ENCODE results near the gene CD209.

Gene CD209

DNA sequence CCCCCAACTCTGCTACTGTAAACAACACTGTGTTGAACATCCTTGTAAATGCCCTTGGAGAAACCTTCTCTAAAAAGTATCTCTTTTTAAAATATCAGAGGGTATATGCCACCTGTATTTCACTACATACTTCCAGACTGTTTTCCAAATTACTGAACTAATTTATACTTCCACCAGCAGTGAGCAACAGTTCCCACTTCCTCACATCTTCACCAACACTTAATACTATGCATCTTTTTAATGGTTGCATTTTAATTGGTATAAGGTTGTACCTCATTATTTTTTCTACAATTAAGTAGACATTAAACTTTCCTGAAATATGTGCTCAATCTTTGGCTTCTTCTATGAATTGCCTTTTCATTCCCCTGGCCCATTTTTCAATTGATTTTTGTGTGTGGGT is 37.5 kb upstream of the CD209 start:
- DNase-seq: no peak

DNA sequence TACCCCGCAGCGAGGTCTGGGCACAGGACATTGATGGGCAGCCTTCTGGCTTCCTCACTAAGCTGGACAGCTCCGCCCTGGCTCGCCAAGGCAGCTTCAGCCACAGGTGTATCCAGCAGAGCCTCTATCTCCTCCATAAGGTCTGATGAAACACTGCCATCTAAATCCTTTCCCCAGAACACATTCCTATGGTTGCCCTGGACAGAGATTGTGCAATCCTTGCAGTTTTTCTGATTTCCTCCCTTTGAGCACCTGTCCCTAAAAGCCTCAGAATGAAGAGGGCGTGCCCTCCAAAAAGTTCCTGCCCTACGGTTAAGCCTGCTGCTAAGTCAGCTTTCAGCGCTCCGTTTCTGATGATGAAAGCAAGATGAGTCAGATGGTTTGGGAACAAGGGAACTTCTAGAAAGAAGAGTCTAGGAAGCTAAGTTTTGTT is 36.7 kb upstream of the CD209 start:
- H3K27me3 ChIP-seq (replicated peaks): peaks cover 17% of the 10 kb centered on the region
- peak; percentile 7 for DNase-seq
- no peak overlapping the region for H3K4me3 ChIP-seq (ENCODE audit: low read depth, low read length)
- no peak overlapping the region for H3K27ac ChIP-seq
- TF ChIP-seq, protein P1, sequence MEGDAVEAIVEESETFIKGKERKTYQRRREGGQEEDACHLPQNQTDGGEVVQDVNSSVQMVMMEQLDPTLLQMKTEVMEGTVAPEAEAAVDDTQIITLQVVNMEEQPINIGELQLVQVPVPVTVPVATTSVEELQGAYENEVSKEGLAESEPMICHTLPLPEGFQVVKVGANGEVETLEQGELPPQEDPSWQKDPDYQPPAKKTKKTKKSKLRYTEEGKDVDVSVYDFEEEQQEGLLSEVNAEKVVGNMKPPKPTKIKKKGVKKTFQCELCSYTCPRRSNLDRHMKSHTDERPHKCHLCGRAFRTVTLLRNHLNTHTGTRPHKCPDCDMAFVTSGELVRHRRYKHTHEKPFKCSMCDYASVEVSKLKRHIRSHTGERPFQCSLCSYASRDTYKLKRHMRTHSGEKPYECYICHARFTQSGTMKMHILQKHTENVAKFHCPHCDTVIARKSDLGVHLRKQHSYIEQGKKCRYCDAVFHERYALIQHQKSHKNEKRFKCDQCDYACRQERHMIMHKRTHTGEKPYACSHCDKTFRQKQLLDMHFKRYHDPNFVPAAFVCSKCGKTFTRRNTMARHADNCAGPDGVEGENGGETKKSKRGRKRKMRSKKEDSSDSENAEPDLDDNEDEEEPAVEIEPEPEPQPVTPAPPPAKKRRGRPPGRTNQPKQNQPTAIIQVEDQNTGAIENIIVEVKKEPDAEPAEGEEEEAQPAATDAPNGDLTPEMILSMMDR (IDR thresholded peaks at IDR 0.05; ENCODE audit: low read depth, low read length, missing control alignments): no peak
- in situ Hi-C loops (cut with HindIII; ENCODE audit: low pct_ligation_motif_present, low sequenced_read_pairs): no loop called here
- no peaks in the 10 kb centered on the region for H3K36me3 ChIP-seq (replicated peaks)

More for the DNA sequence above, 37.5 kb upstream of the CD209 start:
- Histone ChIP-seq H3K27ac (no peak overlapping the region), H3K27me3 (replicated peaks) (peaks cover 24% of the 10 kb centered on the region), H3K4me3 (ENCODE audit: low read depth, low read length) (no peak overlapping the region), H3K36me3 (replicated peaks) (no peaks in the 10 kb centered on the region)
- TF ChIP-seq, protein P1 (IDR thresholded peaks at IDR 0.05; ENCODE audit: low read depth, low read length, missing control alignments): no peak
- in situ Hi-C loops (cut with HindIII; ENCODE audit: low pct_ligation_motif_present, low sequenced_read_pairs): no loop called here

DNA sequence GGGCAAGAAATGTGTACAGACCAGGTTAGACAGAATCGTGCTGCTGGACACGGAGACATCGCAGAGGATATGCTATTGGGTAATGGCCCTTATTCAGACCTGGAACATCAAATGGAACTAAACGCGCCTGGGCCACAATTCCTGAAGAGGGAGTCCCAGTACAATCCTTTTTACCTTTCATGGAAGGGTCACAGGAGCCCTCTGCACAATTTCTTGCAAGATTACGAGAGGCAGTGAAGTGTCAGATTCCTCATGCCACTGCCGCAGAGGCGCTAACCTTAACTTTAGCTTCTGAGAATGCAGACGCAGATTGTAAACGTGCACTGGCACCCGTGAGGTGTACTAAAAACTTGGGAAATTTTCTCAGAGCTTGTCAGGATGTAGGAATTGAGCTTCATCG is 33.8 kb upstream of the CD209 start:
- Histone ChIP-seq H3K27ac (no peak overlapping the region), H3K36me3 (replicated peaks) (no peaks in the 10 kb centered on the region), H3K4me3 (ENCODE audit: low read depth, low read length) (no peak overlapping the region), H3K27me3 (replicated peaks) (no peaks in the 10 kb centered on the region)
- TF ChIP-seq, protein P1 (IDR thresholded peaks at IDR 0.05; ENCODE audit: low read depth, low read length, missing control alignments): no peak
- in situ Hi-C loops (cut with HindIII; ENCODE audit: low pct_ligation_motif_present, low sequenced_read_pairs): no loop called here
- no peak for DNase-seq

DNA sequence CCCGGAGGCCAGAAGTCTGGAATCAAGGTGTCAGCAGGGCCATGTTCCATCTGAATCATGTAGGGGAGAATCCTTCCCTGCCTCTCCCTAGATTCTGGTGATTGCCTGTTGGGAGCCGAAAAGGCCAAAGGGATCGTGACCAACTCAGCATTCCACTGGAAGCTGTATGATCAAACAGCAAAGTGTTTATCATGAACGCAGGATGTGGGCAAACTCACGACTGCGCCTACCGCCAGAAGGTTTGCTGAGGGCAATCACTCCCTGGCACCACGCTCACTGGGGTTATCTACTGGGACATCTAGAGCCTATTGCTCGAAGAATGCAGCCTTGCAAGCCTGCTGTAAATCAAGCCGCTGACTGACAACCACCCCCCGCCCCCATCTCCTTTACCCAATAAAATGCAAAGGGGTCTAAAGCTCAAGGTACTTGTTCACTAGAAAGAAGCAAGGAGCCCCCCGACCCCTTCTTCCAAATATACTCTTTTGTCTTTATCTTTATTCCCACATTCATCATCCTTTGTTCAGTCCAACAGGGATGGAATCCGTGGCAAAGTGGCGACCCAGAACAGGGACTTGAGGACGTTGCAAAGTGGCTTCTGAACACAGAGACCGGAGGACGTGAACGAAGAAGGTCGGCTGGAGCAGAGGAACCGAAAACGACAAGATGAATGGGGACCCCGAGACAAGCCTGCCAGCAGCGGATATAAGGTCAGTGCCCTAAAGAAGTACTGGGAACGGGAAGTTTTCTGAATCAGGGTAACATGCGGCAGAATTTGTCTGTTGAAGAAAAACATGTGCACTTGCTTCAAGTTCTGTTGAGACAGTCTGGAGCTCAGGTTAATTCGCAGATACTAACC is 32.5 kb upstream of the CD209 start:
- no peak for DNase-seq
- TF ChIP-seq, protein P1 (IDR thresholded peaks at IDR 0.05; ENCODE audit: low read depth, low read length, missing control alignments): no peak
- H3K27ac ChIP-seq: no peak overlapping the region
- no peak overlapping the region for H3K4me3 ChIP-seq (ENCODE audit: low read depth, low read length)
- no peaks in the 10 kb centered on the region for H3K36me3 ChIP-seq (replicated peaks)
- in situ Hi-C loops (cut with HindIII; ENCODE audit: low pct_ligation_motif_present, low sequenced_read_pairs): no loop called here
- H3K27me3 ChIP-seq (replicated peaks): no peaks in the 10 kb centered on the region

DNA sequence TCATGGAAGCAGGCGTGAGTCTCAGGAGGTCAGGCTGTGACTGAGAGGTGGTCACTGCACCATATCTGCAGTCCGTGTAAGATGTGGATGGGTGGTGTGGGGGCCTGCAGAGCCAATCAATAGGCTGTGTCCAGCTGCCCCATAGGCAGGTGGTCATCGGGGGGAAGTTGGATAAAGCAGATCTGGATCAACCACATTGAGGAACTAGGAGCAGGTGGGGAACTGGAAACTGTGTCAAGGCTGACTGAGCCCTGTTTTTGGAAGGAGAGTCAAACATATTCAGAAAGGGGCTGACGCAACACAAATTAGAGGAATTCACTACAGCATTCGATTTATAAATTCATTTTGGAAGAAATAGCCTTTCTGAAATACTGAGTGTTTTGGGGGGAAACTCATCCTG is 30.7 kb upstream of the CD209 start:
- no peaks in the 10 kb centered on the region for H3K36me3 ChIP-seq (replicated peaks)
- H3K27me3 ChIP-seq (replicated peaks): no peaks in the 10 kb centered on the region
- DNase-seq: no peak
- no peak overlapping the region for H3K27ac ChIP-seq
- H3K4me3 ChIP-seq (ENCODE audit: low read depth, low read length): no peak overlapping the region
- in situ Hi-C loops (cut with HindIII; ENCODE audit: low pct_ligation_motif_present, low sequenced_read_pairs): no loop called here
- TF ChIP-seq, protein P1 (IDR thresholded peaks at IDR 0.05; ENCODE audit: low read depth, low read length, missing control alignments): no peak
